Right renal cortex interstitium (tissue), 3 donors: ENCODE results near the gene MYL5. TPM values are rescaled to one million over a fixed set of nuclear protein-coding genes. Genes with fewer than 3 reads are reported as not detected.
"Not testable (repeated sequence)": the region's sequence is repeated elsewhere in the genome, so short reads cannot be mapped to it uniquely, and the experiment has no call there.

Source experiments
- DNase-seq, 3 donors: peaks; one replicate each; pipeline ENCODE4 v3.0.0-alpha.2; 2013; ENCODE audit warnings: low read depth in 3 of 3, low spot score in 2 of 3
- polyA plus RNA-seq, 3 donors: library from polyadenylated mRNA; unstranded; fragments of 120-200 nt; gene quantifications; one replicate each; pipeline ENCODE4 v1.2.1, GENCODE V29; 2013; ENCODE audit not compliant: insufficient read length in 3 of 3

Gene MYL5
- polyA plus RNA-seq, 3 donors = 14.1 to 19.6 (median 17.4) TPM

DNA sequence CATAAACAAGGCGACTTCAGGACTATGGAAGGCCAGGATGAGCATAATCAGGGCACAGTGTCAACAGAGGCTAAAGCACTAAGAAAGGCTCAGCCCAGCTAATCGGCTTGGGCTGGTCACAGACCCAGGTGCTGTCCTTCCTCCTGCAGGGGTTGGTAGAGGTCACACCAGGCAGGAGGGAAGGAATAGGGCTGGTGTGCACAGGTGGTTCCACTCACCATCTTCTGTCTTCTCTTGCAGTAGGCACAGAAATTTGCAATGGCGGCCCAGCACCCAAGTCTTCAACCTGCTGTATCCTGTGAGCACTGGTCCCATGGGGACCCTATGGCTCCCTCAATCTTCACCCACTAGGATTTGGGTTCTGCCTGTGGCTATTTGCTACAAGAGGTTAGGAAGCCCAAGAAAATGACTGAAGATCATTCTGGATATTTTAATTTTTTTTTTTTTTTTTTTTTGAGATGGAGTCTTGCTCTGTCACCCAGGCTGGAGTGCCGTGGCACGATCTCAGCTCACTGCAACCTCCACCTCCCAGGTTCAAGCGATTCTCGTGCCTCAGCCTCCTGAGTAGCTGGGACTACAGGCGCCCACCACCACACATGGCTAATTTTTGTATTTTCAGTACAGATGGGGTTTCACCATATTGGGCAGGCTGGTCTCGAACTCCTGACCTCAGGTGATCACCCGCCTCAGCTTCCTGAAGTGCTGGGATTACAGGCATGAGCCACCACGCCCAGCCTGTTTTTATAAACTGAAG, 4.4 kb upstream of the MYL5 start:
- not testable (repeated sequence) for DNase-seq

DNA sequence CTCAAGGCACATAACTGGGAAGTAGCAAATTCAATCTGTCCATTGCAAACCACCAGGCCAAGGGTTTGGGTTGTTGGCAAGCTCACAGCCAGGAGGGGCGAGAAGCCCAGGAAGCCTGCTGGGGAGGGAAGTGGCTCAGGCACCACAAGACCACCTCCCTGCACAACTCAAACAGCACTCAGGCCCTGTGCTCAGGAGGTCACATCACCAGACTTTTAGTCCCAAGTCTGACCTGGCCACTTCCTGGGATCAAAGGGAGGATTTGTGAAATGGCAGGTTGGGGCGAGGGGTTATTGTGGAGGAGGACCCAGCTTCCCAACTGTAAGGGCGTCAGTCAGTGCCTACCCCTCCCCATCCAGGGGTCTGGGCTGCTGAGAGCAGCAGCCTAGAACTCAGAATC, 2.6 kb upstream of the MYL5 start:
- DNase-seq = no peak

DNA sequence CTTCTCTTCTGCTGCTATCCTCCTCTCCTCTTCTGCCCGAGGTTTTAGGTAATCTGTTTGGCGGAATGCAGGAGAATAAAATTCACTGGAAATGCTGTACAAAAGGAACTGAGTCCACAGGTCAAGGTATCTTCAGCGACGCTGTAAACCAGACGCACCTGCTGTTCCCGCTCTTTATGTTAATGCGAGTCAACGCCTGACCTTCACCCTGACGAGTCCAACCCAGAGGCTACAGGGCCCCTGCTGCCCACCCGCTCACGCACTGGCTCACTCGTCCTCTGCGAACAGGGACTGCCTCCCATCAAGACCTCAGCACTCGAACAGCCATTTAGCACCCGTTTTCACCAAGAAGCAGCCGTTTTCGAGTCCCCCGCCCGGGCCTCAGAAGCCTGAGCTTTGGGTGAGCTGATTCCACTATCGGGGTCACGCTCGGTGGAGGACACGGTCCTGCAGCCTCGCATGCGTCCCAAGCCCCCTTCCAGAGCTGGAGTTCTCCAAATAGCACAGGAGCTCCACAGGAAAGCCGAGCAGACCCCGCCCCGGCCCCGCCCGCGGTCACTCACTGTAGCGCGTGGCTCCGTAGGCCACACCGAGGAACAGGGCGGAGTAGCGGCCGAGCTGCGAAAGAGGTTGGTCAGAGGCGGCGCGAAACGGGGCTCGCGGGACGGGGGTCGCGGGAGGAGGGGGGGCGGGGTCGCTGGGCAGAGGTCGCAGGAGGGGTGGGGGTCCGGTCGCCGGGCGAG, 822 bp upstream of the MYL5 start:
- no peak for DNase-seq

DNA sequence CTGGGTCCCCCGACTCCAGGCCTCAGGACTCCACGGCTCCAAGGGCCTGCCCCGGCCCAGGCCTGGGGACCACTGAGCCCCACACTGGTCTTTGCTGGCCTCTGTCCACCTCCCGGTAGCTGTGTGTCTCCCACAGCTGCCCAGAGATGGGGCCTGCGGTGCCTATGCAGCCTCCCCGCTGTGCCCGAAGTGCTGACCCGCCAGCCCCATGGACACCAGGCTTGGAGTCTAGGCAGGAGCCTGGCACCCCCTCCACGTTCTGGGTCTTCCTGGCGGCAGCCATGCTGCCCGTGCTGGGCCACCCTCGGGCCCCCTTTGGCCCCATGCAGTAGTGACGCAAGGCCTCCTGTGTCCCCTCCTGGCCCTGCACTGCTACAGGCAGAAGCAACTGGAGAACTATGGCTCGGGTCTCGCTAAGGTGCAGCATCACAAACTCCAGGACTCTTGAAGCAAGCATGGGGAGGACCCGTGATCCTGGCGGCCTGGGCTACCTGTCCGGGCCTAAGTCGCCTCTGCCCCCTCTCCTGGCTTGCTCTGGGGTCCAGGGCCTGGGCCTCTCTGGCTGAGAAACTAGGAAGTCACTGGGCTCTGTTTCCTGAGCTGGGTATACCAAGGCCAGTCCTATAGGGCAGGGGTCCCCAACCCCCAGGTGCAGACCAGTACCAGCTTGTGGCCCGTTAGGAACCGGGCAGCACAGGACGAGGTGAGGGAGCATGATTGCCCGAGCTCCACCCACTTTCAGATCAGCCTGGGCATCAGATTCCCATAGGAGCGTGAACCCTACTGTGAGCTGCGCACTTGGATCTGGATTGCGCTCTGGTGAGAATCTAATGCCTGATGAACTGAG, 917 bp downstream of the MYL5 start:
- no peak for DNase-seq

DNA sequence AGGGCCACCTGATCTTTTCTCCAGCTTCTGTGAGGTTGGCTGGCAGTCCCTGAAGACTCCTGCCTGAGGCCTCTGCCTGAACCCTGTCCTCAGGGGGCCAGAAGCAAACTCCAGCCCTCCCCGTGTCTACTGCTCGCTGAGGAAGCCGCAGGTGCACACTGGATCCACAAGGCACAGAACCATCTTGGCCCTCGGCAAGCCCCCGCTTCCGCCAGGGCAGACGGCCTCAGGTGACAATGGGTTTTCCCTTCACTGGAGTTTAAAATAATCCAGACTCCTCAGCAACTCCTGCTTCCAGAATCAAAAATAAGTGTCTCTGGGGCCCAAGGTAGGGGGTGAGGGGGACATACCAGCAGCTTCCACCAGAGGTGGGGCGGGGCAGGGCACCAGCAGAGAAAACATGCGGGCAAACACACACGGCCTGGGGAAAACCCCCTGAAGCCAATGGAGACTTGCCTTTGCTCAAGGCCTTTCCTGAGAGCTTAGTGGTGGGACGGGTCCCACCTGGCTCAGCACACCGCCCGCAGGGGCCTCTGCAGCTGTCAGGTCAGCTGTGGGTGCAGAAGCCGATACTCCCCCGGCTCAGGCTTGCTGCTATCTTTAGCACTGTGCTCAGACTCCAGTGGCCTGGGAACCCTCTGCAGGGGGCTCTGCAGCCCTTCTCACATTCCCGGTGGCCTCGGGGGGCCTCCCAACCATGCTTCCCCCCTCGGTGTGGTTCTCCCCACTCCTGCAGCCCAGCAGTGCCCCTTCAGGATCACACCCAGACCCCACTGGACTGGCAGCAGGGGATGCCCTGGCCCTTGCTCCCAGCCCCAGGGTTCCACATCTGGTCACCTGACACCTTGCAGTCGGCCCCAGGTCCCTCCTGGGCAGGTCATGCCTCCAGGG, 1.9 kb downstream of the MYL5 start:
- no peak for DNase-seq

DNA sequence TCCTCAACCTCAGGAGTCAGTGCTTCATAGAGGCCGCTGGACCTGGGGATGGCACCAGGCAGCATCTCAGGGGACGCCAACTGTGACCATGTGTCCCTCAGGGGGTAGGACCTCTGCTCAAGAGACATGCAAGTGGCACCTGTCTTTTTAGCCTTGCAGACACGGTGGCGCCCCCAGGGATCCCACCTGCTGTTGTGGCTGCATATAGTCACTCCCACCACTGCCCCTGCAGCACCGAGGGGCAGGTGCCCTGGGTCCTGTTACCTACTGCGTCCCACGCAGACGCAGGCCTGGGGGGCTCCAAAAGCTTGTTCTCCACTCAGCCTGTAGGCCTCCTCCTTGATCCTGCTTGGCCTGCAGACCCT, 2.5 kb downstream of the MYL5 start:
- no peak for DNase-seq

DNA sequence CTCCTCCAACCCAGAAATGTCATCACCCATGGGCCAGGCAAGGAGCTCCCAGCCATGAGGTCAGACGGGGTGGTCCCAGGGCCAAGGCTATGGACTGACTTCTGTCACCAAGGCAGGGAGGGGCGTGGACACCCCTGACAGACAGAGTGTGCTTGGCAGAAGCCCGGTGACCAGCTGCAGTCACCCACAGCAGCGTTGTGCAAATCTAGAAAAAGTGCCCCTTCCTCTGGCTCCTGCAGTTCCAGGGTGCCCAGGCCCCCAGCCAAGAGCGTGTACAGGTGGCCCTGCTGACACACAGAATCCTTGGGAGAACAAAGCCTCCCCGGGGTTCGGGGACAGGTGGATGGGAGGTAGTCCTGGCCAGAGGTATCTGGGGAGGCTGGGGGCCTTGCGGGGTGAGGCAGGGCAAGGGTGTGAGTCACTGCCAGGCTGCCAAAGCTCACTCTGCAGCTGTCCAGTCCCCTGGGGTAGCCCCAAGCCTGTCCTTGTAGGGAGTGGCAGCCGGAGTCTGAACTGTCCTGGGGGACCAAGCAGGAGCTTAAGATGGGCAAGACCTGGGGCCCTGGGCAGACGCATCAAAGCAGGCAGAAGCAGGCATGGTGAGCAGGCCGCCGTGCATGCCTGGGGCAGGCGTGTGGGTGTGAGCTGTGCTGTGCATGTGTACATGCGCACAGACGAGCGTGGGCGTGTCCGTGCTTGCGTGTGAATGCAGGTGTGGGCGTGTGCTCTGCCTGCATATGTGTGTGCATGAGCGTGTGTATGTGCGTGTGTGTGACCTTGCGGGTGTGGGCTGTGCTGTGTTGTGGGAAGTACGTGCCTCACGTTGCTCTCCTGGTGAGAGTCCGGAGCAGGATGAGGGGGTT, 3.3 kb downstream of the MYL5 start:
- DNase-seq = no peak

DNA sequence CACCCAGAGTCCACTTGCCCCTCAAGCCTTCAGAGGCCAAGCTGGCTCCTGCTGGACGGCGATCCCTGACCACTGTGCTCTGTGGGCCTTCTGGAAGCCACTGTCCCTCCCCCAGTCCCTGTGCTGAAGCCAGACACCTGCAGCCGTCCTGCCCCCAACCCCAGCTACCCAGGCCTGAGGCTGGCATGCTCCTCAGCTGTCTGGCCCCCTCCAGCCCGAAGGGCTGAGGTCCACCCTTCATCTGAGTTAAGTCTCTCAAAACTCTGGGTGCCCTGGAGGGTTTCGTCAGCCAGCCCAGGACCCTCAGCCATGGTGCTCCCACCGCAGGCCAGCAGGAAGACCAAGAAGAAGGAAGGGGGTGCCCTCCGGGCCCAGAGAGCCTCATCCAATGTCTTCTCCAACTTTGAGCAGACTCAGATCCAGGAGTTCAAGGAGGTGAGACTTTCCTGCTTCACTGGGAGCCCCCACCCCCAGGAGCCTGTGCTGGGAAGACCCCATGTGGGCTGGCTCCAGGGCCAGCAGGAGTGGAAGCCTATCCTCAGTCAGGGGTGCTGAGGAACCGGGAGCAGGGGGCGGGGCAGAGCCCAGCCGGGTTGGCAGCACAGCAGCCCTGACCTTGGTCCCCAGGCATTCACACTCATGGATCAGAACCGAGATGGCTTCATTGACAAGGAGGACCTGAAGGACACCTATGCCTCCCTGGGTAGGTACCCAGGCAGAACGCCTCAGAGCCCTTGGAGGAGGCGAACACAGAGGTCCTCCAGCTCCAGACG, 4.2 kb downstream of the MYL5 start:
- no peak for DNase-seq

DNA sequence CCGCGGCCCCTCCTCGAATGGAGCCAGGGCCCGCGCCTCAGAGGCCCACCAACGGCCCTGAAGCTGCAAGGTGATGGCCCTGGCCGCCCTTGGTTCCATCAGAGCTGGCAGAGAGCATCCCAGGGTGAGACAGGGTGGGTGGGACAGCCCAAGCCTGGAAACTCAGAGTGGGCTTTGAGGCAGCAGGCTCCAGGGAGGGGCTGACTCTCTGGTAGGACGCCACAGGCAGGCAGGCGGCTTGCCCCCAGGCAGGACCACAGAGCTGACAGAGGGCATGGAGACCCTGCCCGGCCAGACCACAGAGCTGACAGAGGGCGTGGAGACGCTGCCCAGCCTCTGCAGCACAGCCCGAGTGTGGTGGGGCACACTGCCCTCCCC, 4.8 kb downstream of the MYL5 start:
- DNase-seq = no peak

DNA sequence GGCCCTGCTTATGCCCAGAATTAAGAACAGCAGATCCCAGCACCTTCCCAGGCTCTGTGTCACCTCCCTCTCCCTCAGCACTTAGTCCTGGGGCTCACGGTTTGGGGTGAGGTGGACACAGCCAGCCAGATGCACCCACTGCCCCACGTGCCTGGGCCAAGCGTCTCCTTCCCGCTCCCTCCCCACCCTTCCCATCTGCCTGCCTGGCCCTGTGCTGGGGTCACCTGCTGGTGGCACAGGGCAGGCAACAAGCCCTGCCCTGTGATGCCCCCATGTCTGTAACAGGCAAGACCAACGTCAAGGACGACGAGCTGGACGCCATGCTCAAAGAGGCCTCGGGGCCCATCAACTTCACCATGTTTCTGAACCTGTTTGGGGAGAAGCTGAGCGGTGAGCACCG, 5.3 kb downstream of the MYL5 start:
- DNase-seq = no peak

DNA sequence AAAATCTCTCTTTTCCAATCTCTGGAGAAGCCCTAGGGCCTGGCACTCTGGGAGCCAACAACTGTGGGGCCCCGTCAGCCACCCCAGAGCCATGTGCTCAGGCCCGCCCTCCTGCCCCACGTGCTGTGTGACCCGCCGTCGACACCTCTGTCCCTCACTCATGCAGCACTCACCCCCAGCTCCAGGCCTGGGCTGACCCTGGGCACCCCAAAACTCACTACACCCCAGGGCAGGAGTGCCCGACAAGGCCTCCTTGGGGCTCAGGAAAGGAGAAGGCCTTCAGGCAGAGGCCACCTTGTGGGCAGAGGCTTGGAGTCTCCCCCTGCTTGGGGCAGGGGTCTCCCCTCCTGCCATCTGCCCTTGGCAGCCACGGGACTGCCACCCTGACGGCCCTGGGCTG, 5.7 kb downstream of the MYL5 start:
- DNase-seq = no peak

DNA sequence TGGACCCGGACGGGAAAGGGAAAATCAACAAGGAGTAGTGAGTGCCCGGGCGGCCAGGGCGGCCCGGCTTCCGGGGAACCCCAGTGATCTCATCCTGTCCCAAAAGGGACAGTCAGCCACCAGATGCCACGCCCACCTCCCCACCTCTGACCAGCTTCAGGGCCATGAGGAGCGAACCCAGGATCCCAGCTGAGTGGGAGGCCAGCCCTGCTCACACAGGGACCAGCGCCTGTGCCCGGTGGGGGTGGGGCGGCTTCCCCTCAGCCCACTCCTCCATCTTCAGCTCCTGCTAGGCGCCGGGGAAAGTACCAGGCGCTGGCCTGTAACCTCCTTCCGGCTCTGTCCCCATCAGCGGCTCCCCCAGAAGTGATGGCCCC, 6.2 kb downstream of the MYL5 start:
- DNase-seq = no peak

DNA sequence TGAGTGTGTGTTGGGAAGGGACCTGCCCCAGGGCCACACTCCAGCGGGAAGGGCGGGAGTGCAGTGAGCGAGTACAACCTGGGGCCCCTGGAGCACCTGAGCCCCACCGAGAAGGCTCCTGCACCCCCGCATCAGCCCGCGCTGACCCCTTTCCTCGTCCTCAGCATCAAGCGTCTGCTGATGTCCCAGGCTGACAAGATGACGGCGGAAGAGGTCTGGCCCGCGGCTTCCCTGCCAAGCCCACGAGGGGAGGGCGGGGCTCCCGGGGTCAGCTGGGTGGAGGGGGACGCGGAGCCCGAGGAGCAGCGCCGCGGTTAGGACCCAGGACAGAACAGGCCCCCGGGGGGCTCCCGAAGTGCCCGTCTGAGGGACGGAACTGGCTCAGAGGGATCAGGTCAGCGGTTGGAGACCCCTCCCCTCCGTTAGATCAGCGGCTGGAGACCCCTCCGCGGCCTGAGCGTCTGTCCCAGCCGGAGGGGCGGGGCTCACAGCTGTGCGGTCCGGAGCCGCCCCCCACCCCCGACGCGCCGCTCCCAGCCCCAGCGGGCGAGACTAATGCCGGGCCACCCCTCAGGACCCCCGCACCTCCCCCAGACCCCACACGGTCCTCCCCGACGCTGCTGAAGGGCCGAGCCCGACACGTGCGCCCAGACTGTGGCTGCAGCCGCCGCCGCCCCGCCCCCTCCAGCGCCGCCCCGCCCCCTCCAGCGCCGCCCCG, 6.7 kb downstream of the MYL5 start:
- DNase-seq = no peak

DNA sequence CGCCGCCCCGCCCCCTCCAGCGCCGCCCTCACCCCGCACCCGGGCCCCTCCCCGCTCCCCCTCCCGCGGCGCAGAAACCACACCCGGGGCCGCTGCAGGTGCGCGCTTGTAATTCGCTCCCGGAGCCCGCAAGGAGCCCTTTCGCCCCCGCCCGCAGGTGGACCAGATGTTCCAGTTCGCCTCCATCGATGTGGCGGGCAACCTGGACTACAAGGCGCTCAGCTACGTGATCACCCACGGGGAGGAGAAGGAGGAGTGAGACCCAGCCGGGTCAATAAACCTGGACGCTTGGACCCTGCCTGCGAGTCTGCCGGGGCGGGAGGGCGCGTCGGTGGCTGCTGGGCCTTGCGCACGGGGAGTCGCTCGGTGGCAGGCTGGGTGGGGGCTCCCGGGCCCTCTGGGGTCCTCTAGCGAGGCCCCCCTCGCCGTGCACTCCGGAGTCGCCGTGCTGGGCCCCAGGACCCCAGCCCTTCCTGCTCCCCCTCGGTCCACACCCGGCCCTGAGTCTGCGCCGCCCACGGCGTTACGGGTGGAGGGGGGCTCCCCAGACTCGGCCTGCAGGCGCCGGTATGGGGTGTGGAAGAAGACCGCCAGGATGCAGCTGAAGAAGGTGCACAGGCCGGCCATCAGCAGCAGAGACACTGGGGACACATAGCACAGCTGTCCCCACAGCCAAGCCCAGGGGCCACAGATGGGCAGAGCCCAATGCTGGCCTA, 7.6 kb downstream of the MYL5 start:
- DNase-seq = no peak

DNA sequence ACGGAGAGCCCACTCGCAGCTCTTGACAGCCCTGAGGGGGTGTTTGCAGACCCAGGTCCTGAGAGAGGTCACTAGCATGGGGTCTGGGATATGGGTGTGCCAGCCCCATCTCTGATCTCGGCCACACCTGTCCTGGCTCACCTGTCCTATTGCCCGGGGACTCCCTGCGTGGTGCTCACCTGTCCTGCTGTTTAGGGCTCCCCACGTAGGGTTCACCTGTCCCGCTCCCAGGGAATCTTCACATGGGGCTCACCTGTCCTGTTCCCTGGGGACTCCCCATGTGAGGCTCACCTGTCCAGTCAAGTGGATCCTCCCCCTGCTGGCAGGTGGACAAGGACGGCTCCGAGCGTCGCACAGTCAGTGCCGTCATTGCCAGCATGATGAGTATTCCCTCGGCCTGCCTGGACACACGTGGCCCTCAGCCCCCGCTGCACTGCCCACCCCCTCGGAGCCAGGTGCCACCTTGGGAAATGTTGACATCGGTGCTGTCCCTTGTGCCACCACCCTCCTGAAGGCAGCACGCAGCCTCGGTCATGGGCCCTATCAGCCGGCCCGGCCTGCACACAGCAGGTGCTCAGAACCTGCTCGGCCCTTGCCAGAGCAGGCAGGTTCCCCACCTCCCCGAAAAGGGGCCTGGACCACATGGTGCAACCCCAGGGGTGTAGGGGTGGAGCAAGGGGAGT, 8.3 kb downstream of the MYL5 start:
- DNase-seq = no peak

DNA sequence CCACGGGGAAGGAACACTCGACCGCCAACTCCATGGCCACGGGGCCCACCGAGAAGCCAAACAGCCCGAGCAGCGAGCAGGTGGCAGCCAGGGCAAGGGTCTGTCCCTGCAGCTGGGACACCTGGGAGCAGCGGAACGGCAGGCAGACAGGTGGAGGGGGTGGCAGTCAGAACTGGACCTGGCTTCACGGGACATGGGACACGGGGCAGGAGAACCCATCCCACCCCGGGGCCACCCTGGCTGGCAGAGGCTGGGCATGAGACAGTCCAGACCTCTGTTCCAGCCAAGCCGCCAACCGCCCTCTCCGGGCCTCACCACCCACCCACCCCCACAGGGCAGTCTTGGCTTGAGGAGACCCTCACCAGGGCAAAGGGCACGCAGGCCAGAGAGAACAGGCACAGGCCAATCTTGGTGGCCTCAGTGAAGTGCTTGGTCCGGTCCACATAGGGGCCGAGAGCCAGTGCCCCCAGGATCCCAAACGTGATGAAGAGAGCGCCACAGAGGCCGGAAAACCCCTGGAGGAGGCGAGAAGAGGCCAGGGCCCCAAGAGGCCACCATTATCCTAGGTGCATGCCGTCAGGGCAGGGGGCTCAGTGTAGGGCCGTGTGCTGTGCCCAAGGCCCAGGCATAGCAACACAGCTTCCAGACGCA, 9.0 kb downstream of the MYL5 start:
- no peak for DNase-seq
